HG03025 (cell line): ENCODE data around the gene VPS13C.

Source experiments
- ATAC-seq: cut with Tn5 transposase; IDR thresholded peaks from one replicate; pipeline ENCODE4 v1.9.1; 2021; ENCODE audit warnings: mild to moderate bottlenecking, moderate library complexity; ENCODE audit not compliant: unreplicated experiment, low FRiP score

VPS13C gene

GRCh38 chr15:61824291-61824690 is 236.0 kb downstream of the VPS13C start:
- no peak for ATAC-seq

DNA sequence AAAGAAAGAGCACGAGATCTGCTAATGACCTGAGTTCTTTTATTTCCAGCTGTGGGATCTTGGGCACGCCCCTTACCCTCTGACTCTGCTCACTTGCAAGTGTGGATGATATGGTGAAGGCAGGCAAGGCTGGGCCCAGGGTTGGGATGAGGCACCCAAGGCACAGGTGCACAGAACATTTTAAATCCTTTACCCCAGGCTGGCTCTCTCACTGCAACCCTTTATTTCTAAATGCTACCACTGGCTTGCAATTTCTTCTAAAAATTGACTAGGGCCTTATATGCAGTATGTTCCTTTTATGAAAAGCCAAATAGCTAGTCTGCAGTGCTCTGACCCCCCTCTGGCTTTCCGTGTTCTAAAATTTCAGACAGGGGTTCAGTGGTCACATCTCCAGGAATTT is 237.7 kb downstream of the VPS13C start:
- ATAC-seq, result no peak

- ATAC-seq, result no peak
These were observed 239.3 kb downstream of the VPS13C start for GRCh38 chr15:61820951-61821350.

GRCh38 chr15:61820212-61820611 is 240.0 kb downstream of the VPS13C start:
- ATAC-seq, result no peak

DNA sequence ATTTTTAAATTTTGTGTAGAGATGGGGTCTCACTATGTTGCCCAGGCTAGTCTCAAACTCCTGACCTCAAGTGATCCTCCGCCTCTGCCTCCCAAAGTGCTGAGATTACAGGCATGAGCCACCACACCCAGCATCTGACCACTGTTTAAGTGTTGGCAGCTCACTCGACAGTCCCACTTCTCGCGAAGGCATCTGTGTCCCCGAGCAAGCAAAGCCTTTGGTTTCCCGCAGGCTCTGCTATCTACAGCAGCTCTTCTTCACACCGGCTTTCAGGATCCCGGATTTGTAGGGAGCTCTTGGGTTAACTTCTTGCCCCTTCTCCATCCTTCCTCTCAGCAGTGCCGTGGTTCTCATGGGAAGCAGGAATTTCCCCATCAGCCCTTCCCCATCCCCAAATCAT is 240.9 kb downstream of the VPS13C start:
- no peak for ATAC-seq

DNA sequence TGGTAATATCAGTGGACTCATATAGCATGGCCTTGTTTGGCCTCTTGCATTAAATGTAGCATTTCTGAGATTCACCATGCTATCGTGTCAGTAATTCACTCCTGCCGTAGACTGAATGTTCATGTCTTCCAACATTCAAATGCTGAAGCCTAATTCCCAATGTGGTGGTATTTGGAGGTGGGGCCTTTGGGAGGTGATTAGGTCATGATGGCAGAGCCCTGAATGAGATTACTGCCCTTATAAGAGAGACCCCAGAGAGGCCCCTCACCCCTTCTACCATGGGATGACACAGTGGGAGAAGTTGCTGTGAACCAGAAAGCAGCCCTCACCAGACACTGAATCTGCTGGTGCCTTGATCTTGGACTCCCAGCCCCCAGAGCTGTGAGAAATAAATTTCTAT is 241.4 kb downstream of the VPS13C start:
- no peak for ATAC-seq

DNA sequence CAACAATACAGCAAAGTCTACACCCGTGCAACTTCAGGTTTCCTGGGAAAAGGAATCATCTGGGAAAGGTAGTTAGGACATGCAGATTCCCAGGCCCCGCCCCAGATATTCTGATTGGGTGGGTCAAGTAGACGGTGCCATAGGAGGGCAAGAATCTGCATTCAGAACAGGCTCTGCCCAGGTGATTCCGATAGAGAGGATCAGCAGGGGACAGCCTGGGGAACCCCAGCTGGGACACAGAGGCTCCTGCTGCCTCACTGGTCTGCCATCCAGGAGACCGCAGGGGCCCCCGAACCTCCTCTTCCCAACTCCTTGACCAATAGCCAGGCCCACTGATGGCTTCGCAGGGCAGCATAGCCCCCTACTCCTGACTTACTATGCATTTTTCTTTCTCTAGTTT is 243.4 kb downstream of the VPS13C start:
- ATAC-seq, result no peak

GRCh38 chr15:61815356-61816083 is 244.7 kb downstream of the VPS13C start:
- ATAC-seq, result no peak

DNA sequence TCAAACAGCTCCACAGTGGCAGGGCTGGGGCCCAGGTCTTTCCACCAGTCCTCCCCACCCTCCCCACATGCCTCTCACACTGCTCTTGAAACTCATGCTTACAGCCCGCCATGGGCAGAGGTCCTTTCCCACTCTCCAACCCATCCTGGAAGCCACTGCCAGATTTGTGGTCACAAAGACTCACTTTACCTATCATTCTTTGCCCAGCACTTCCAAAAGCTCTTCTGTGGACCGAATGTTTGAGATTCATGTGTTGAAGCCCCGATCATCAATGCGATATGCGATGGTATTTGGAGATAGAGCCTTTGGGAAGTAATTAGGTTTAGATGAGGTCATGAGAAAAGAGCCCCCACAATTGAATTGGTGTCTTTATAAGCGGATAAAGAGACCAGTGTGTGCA is 247.8 kb downstream of the VPS13C start:
- no peak for ATAC-seq

GRCh38 chr15:61811952-61812351 is 248.3 kb downstream of the VPS13C start:
- no peak for ATAC-seq

- no peak for ATAC-seq
These were observed 251.0 kb downstream of the VPS13C start for GRCh38 chr15:61809216-61809615.

DNA sequence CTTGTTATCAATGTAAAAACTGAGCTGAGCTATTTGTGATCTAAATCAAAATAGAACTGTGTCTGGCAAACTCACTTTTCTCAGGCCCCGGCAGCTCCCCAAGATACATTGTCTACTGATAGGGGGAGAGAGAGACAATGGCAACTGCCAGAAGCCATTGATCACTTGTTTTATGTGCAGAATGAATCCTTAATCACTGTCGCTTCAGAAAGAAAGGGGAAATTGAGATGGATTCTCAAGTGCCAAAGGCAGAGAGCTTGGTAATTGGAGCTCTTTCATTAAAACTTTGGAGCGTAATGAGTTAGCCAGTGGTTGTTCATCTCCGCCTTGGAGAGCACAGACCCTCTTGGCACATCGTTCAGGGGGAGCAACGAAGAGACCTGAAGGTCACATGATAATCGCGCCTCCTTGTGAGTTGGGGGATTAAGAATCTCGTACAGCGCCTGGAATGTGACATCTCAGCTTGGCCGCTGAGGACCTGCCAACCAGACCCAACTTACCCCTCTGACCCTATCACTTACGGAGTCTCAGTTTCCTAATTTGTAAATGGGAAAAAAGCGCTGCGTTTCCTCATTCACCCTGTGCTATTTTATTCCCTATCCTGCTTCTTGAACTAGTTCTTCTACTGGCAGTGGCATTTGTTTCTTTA is 252.8 kb downstream of the VPS13C start:
- ATAC-seq, result no peak
